ENCODE results near the gene PRDM15. TPM values are rescaled to one million over a fixed set of nuclear protein-coding genes. Genes with fewer than 3 reads are reported as not detected.

Gene PRDM15
- total RNA-seq, 6 experiments from 2014 or later = 3.4 to 4.9 (median 4.0) TPM

DNA sequence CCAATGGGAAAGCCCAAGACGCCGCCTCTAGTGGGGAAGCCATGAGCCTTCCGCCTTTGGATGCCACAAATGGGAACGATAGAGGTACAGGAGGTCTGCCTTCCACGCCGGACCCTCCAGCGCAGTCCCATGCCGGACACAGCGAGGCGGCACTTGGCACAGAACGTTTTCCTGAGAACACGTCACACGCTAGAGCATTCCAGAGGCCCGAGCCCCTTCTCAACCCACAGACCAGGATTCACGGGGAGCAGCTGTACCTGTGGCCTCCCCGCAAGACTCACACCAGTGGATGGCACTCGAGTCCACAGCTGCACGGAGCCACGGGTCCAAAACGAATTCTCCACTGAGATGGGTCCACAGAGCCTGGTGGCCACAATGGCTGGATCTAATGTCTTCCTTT lies 80.8 kb downstream of the PRDM15 start:
- H3K9me3 Mint-ChIP-seq = peaks cover 11% of the 10 kb centered on the region
- no peaks in the 10 kb centered on the region for H3K4me1 Mint-ChIP-seq (ENCODE audit: low read depth)
- H3K27ac Mint-ChIP-seq = no peak overlapping the region
- no peak for DNase-seq
- no peak overlapping the region for H3K4me3 Mint-ChIP-seq
- H3K27me3 Mint-ChIP-seq (ENCODE audit: insufficient read depth) = no peaks in the 10 kb centered on the region; the same call in 1 of the 2 replicates
- TF ChIP-seq, protein P1, sequence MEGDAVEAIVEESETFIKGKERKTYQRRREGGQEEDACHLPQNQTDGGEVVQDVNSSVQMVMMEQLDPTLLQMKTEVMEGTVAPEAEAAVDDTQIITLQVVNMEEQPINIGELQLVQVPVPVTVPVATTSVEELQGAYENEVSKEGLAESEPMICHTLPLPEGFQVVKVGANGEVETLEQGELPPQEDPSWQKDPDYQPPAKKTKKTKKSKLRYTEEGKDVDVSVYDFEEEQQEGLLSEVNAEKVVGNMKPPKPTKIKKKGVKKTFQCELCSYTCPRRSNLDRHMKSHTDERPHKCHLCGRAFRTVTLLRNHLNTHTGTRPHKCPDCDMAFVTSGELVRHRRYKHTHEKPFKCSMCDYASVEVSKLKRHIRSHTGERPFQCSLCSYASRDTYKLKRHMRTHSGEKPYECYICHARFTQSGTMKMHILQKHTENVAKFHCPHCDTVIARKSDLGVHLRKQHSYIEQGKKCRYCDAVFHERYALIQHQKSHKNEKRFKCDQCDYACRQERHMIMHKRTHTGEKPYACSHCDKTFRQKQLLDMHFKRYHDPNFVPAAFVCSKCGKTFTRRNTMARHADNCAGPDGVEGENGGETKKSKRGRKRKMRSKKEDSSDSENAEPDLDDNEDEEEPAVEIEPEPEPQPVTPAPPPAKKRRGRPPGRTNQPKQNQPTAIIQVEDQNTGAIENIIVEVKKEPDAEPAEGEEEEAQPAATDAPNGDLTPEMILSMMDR (IDR thresholded peaks at IDR 0.05) = no peak
- peaks cover 6% of the 10 kb centered on the region for H3K36me3 Mint-ChIP-seq (ENCODE audit: low read depth)

DNA sequence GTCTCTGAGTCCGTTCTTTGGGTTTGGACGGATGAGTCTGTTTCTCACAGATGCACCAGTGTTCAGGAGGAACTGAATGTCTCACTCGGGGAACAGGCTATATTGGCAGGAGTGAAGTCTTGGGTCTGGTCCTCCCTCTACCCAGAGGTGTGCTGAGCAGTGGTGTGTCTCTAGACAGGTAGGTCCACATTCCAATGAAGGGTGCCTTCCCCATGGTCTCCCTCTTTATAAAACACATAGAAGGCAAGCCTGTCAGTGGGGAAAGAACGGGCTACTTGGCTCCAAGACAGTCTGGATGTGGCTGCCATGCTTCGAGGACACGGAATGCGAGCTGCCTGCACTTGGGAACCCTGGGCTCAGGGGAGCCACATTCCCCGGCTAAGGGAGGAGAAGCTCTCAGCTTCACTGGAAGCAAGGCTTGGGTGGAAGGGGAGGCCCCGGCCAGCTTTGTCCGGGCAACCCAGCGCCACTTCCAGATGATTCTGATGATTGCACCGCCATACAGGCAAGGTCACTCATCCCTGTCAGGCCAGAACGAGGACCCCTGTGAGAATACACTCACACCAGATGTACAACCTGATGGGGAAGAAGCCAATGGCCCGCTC lies 82.6 kb downstream of the PRDM15 start:
- Mint-ChIP-seq H3K4me3 (no peak overlapping the region), H3K27me3 (ENCODE audit: insufficient read depth) (no peaks in the 10 kb centered on the region; the same call in 1 of the 2 replicates), H3K36me3 (ENCODE audit: low read depth) (peaks cover 21% of the 10 kb centered on the region), H3K4me1 (ENCODE audit: low read depth) (no peaks in the 10 kb centered on the region), H3K27ac (no peak overlapping the region), H3K9me3 (peaks cover 28% of the 10 kb centered on the region)
- TF ChIP-seq, protein P1 (IDR thresholded peaks at IDR 0.05) = no peak
- DNase-seq = no peak

DNA sequence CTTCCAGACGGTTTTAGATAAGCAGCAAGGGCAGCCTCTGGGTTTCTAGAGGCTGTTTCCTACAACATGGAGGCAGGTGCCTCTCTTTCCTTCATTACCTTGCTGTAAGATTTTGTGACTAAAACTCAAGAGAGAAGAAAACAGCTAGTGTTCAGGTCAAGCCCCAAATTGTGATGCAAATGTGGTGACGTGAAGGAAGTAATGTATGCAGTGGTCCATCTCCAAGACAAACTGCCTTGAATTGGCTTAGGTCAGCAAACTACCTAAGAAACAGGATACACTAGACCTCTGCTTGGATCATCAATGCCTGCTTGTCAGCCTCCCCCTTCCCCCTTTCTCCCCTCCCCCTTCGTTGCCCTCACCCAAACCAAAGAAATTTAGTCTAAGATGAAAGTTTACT lies 83.4 kb downstream of the PRDM15 start:
- Mint-ChIP-seq H3K27me3 (ENCODE audit: insufficient read depth) (no peaks in the 10 kb centered on the region; the same call in 1 of the 2 replicates), H3K4me3 (no peak overlapping the region), H3K36me3 (ENCODE audit: low read depth) (peaks cover 26% of the 10 kb centered on the region), H3K27ac (no peak overlapping the region), H3K4me1 (ENCODE audit: low read depth) (no peaks in the 10 kb centered on the region), H3K9me3 (peaks cover 33% of the 10 kb centered on the region)
- no peak for DNase-seq
- TF ChIP-seq, protein P1 (IDR thresholded peaks at IDR 0.05) = no peak

DNA sequence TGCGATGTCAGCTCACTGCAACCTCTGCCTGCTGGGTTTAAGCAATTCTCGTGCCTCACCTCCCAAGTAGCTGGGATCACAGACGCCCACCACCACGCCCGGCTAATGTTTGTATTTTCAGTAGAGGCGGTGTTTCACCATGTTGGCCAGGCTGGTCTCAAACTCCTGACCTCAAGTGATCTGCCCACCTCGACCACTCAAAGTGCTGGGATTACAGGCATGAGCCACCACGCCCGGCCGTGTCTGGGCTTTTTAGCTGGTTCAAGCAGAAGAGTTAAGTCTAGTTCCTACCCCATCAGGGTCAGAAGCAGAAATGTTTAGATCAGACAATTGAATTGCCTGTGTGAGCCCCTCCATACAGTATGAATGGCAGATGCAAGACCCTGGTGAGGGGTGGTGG lies 84.5 kb downstream of the PRDM15 start:
- Mint-ChIP-seq H3K9me3 (peaks cover 33% of the 10 kb centered on the region), H3K27me3 (ENCODE audit: insufficient read depth) (peaks cover 1% of the 10 kb centered on the region), H3K36me3 (ENCODE audit: low read depth) (peaks cover 26% of the 10 kb centered on the region), H3K27ac (no peak overlapping the region), H3K4me1 (ENCODE audit: low read depth) (no peaks in the 10 kb centered on the region), H3K4me3 (no peak overlapping the region)
- DNase-seq = no peak
- TF ChIP-seq, protein P1 (IDR thresholded peaks at IDR 0.05) = no peak

DNA sequence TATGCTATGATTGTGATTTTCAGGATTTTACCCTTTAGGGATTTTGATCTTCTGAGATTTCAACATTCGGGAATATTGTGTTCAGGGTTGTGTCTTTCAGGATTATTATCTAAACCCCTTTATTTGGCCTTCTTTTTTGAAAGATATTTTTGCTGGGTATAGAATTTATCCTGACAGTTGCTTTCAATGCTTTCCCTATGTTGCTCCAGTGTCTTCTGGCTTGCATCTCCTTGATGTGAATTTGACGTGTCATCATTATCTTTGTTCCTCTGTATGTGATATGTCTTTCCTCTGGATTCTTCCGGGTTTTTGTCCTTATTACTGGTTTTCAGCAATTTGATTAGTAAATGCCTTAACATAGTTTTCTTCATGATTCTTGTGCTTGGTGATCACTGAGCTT lies 86.4 kb downstream of the PRDM15 start:
- Mint-ChIP-seq H3K27me3 (ENCODE audit: insufficient read depth) (peaks cover 5% of the 10 kb centered on the region), H3K36me3 (ENCODE audit: low read depth) (peaks cover 26% of the 10 kb centered on the region), H3K4me3 (no peak overlapping the region), H3K4me1 (ENCODE audit: low read depth) (no peaks in the 10 kb centered on the region), H3K9me3 (peaks cover 33% of the 10 kb centered on the region), H3K27ac (no peak overlapping the region)
- no peak for DNase-seq
- TF ChIP-seq, protein P1 (IDR thresholded peaks at IDR 0.05) = no peak

Data from HFFc6 (cell line).